Activated CD8-positive, alpha-beta memory T cell treated with anti-CD3 and anti-CD28 coated beads, Interleukin-2, amount 50 U/mL, for 24 hours (primary cell): ENCODE results near the gene CDH22.

ENCODE experiments used
- DNase-seq: peaks from one replicate; pipeline ENCODE4 v3.0.0-alpha.2; 2020; ENCODE audit errors: extremely low read depth

CDH22 gene

DNA sequence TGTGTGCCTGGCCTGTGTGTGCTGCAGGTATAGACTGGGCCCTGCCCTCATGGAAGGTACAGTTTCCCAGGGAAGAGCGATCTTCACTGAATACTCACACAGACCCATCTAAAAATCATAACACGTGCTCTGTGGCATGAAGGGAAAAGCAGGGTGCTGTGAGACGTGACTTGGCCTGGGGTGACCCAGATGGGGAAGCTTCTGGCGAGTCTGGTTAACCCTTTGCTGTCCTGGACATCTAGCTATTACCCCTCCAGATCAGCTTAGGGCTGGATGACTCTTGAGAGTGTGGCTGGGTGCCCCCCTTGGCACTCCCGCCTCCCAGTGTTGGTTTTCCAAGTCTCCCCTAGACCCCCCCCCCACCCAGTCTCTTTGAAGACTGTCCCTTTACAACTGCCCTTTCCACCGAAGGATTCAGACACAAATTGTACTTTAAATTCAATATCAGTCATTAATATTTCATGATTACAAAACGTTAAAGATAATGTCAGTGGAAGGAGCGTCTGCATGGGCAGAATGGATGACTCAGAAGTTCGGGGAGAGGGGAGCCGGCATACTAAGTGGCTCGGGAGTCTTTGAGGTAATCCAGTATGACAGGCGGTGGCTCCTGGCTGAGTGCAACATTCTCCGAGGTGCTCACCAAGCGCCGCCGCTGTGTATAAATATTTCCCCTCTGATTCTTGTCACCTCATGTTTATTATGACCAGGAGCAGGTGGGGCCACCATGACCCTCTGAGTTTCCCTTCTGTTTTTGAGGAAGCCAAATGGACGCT, 112.8 kb downstream of the CDH22 start:
- DNase-seq: no peak

DNA sequence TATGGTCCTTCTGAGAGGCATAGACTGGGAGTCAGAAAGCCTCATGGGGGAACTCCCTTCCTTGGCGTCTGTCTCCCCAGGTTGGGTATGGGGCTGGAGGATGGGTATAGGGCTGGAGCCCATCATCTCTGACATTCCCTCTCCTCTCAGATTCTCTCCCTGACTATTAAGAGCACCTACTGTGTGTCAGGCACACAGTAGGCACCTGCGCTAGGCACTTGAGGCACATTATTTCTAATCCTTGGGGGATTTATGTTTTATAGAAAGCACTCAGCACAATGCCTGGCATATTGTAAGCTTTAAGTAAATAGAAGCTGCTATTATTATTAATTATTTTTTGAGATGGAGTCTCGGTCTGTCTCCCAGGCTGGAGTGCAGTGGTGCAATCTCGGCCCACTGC, 113.9 kb downstream of the CDH22 start:
- no peak for DNase-seq

DNA sequence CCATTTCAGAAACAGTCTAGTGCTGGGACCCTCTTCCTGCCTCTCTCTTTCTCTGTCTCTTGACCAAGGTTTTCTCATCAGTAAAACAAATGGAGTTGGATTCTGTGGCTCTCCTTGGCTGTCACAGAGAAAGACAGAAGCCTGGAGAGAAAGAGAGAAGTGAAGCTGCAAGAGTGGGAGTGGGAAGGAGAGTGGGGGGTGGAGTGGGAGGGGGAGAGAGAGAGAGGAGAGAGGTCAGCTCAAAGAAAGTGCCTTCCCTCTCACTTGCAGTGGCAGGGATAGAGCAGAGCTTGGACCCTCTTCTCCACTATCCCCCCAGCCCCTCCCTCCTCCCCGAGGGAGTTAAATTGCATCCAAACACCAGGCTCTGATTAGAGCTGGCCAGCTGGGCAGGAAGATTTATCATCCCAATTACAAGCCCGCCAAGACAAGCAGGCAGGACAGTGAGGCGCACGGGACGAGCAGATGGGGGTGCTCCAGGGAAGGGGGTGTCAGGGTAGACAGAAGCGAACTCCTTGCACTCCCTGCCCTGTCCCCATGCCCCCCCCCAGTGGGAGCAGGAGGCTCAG, 115.8 kb downstream of the CDH22 start:
- no peak for DNase-seq

DNA sequence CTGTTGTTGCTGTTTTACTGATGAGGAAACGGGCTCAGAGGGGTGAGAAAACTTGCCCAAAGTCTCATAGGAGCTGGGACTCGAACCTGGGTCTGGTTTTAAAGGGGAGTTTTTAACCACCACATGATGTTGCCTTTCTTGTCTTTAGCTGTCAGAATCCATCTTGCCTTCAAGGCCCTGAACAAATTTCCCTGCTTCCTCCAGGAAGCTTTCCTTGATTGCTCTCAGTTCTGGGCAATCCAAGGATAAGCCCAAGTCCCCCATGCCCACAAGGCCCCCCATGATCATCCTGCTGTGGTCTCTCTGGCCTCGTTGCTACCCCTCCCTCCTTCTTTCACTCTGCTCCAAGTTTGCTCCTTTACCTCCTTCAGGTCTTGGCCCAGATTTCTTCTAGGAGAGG, 116.7 kb downstream of the CDH22 start:
- DNase-seq: no peak

DNA sequence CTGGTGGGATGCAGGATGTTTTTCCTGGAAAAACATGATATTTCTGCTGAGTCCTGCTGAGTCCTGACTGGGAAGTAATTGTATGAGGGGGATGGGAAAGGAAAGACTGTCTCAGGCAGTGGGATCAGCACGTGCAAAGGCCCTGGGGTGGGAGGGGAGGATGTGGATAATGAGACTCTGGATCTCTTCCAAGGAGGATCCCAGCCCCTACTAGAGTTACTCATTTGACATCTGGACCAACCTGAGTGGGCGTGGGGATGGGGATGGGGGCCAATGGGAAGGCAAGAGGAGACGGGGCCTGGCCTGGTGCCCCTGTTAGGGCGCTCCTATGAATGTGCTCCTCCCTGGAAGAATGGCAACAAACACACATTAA, 117.1 kb downstream of the CDH22 start:
- DNase-seq: no peak

DNA sequence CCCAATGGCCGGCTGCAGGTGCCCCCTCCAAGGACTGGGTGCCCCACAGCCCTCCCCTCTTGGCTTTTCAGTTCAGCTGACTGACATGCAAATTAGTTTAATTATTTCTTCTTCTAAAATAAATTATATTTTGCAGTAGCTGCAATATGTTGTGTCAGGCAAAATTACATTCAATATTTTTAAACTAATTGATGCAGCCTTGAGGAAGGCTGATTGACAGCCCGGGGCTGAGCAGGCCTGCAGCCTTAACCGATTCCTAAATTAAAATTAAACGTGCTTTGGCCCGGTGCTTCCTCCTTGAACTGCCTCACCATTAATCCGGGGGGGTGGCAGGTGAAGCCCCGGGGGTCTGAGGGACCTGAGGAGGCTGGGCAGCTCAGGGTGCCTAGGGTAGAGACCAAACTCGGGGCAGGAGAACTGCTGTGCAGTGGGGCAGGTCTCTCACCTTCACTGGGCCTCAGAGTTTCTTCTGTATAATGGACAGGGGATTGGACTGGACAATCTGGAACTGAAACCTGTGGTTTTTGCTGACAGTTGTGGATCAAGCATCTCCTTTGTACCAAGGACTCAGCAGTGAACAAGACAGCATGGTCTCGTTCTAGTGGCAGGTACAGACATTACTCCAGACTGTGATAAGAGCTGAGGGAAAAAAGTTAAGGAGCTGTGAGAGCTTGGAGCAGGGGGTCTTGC, 117.7 kb downstream of the CDH22 start:
- DNase-seq: no peak

DNA sequence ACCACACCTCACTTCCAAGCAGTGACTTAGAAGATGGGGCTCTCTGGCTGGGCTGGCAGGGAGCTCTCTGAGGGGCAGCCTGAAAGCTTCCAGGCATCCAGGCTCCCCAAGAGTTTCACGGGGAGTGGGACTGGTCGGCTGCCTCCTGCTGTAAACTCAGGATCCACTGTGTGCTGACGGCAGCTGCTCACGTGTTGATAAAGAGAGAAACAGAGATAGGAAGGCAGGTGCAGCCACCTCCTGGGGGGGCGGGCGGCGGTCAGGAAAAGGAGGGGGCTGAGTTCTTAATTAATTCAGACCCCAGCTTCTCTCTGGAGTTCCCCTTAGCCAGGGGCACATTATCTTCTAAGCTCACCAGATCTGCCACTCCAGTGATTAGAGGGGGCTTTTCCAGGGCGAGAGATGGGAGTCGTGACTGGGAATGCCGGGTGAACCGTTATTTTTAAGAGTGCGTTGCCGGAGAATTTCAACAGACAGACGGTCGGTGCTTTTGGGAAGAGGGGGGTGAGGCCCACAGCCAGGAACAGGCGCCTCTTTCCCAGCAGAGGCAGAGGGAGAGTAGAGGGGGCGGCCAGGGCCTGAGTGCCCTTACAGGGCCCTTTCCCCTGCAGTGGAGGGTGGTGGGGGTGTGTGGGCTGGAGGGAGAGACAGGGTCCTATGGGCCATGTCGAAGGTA, 119.3 kb downstream of the CDH22 start:
- DNase-seq: no peak

DNA sequence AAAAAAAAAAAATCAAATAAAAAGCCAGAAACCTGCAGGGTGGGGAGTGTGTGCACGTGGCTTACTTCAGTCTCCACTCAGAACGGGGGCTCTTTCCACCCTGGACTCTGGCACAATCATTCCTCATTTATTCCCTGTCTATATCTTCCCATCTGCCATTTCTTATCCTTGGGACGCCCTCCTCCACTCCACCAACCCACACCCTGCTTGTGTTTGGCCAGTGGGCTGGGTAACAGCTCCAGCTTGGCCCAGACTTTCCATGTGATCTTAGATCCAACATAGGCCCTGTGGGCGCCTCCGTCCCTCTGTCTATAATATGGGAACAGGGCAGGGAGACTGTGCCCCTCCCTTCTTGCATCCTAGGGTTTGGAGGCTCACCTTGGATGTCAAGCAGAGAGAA, 122.1 kb downstream of the CDH22 start:
- no peak for DNase-seq

DNA sequence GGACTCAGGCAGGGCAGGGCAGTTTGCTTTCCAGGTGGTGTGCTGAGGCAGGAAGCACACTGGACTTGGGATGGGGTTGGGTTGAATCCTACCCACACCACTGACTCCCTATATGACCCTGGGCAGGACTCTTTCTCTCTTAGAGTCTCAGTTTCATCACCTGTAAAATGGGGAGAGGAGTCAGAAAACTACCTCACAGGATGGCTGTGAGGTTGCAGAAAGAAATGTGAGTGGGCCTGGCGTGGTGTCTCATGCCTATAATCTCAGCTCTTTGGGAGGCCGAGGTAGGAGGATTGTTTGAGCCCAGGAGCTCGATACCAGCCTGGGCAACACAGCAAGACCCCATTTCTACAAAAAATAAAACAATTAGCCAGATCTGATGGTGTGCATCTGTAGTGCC, 122.9 kb downstream of the CDH22 start:
- DNase-seq: no peak

DNA sequence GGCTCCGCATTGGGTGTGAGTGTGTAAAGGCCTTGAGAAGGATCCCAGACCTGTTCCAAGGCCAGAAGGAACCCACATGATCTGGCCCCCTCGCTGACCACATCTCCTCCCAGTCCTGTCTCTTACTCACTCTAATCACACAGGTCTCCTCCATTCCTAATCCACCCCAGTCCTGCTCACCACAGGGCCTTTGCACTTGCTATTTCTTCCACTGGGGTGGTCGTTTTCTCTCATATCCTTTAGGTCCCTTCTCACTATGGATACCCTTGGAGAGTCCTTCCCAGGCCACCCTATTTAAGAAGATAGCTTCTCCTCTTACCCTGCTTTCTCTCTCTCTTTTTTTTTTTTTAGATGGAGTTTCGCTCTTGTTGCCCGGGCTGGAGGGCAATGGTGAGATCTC, 124.5 kb downstream of the CDH22 start:
- no peak for DNase-seq

DNA sequence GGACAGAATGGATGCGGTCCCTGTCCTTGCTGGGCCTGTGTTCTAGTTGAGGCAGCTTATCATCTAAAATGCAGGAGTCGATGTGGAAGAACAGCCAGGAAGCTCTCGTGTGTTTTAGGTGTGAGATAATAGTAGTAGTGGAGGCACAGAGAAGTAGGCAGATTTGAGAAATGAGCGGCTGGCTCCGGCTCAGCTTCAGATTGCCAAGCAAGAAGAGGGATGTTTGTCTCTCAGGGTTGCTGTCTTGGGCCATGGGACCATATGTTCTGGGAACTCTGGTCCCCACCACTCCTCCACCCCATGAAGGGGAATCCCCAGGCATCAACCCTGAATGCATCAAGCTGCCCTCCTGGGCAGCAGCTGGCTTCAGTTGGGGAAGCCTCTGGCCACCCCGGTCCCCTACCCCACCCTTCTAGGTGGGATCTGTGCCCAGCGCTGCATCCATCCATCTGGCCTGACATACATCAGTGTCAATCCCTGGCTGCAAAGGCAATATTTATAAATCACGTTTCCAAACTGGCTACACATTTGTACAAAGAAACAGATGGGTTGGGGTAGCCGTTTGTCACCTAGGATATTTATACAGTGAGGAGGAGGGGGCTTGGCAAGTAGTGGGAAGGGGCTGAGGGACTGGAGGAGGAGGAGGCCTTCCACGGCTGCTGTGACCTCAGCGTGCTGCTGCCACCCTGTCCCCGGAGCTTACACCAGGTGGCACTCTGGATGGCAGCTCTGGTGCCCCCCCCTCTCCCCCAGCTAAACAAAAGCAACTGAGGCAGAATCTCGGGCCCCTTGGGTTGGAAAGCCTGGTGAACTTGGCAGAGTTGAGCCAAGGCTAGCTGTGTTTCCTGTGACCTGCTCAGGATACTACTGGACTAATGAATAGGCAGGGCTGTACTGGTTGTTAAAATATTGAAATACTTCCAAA, 125.8 kb downstream of the CDH22 start:
- DNase-seq: no peak

DNA sequence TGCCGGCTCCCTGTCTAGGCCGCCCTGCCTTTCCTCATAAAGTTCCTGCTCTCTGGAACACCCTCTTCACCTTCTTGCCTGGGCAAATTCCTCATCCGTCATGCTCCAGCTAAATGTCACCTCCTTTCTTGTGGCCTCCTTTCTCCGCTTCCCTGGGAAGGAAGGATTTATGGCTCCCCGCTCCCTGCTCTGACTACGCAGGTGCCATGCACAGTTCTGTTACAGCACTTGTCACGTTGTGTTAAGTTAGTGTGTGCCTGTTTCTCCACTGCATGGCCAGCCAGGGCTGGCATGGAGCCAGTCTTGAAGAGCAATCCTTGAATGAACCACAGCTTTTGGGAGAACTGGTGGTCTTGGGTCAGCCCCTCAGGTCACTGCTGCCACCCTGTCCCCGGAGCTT, 128.4 kb downstream of the CDH22 start:
- DNase-seq: no peak

DNA sequence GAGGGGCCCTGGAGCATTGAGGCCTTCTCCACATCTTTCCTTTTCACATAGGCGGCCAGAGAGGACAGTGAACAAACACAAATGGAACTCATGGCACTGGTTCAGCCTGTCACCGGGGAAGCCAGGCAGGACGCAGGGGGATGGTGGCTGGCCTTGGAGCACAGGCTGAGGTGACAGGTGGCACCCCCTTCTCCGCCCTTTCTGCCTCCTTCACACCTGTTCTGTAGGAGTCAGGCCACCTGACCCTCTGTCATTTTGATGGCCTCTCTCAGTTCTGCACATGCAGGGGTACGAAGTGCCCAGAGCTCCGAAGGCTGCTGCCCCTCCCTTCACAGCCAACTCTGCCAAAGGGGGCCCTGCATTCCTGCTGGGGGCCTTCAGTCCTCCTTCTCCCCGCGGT, 129.4 kb downstream of the CDH22 start:
- no peak for DNase-seq

DNA sequence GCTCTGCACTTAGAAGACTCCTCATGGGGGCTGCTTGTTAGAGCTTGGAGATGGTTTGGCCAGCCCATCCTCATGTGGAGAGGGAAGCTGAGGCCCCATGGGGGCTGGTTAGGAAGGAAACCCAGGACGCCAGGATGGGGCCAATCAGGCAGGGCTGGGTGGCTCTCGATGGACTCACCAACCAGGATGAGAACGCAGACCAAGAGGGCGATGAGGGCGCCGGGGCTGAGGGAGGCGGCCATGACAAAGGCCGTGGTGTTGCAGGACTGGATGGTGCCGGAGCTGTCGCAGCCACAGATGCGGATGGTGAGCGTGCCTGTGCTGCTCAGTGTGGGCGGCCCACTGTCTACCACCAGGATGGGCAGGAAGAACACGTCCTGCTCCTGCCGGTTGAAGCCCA, 130.5 kb downstream of the CDH22 start:
- DNase-seq: no peak

DNA sequence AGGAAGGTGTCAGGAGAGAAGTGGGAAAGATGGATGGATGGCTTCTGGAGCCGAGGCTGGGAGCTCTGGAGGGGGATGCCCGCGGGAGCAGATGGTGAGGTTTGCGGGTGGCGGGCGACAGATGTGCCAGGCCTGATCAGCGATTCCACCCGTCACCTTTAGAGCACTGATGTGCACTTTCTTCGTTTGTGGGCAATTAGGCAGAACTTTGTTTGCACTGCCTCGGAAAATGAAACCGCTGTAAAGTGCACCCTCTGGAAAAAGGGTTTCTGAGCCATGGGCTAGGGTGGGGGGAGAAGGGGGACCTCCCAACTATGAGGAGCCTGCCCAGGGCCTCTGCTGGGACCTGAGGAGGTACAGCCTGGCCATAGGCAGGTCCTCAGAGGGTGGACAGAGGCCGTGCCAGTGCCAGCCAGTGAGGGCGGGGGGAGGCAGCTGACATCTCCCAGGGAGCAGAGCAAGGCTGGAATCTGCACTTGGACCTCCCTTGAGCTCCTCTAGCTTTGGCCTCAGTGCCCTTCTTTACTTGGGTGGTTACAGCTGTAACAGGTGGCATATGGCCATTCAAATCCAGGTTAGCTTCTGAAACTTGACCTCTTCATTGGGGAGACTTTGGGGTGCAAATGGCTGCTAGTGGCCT, 131.4 kb downstream of the CDH22 start:
- no peak for DNase-seq

DNA sequence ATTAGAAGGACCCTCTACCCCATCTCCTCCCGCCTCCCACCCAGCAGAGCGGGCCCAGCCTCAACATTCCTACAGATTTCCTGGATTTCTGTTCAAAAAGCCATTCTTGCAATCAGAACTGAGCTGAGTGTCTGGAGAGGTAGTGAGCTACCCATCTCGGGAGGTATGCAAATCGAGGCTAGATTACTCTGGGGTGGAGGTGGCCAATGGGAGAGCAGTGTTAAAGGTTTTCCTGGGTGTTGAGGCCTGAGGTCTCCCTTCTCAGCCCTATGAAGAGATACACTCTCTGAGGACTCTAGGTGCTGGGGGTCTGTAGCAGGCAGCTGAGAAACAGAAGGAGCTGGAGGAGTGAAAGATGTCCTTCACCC, 133.2 kb downstream of the CDH22 start:
- DNase-seq: no peak

DNA sequence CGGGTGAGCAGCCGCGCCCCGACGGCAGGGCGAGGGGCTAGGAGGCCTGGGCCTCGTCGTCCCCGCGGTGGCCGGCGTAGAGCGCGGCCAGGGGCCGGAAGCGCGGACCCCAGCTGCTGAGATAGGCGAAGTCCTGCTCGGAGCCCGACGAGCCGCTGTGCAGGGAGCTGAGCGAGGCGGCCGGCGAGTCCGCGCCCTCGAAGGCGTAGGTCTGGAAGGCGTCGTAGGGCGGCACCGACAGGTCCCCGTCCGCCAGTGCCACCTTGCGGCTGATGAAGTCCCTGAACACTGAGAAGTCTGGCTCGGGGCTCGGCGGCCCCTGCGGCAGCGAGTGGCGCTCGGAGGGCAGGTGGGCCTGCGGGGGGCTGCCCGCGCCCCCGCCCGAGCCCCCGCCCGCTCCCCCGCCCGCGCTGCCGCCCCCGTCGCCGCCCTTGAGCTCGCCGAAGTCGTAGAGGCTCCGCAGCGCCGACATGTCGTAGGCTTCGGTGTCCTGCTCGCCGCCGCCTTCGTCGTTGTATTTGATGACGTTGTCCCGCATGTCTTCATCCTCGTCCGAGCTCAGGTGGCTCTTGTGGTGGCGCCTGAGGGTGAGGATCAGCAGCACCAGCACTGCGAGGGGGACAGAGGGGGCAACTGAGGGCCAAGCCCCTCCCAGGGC, 133.7 kb downstream of the CDH22 start:
- DNase-seq: peak; percentile 38

DNA sequence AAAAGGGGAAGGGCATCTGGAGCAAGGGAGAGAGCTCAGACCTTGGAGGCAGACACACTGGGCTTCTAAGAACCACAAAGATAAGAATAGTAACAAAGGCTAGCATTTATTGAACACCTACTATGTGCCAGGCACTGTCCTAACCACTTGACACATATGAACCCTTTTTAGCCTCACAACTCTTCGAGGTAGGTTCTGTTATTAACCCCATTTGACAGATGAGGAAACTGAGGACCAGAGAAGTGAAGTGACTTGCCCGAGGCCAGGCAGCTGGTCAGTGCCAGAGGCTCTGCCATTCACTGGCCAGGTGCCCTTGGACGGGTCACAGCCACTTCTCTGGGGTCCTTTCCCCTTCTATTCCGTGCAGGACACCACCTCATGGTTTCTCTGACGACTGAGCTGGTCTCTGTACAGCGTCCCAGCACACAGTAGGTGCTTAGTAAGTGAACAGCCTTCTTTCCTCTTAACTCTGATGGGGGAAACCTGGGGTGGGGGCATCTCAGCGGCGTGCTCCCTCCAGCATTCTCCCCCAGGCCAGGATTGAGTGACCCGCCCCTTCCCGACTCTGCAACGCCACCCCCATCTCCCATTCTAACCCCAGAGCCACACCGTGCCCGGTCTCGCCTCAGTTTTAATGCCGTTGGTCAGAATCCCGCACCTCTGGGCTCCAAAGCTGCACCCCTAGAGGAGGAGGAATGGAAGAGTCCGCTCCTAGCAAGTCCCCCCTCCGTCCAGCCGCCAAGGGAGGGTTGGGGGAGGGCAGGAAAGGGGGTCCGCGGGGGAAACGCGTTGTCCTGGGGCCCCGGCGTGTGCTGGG, 134.4 kb downstream of the CDH22 start:
- no peak for DNase-seq

DNA sequence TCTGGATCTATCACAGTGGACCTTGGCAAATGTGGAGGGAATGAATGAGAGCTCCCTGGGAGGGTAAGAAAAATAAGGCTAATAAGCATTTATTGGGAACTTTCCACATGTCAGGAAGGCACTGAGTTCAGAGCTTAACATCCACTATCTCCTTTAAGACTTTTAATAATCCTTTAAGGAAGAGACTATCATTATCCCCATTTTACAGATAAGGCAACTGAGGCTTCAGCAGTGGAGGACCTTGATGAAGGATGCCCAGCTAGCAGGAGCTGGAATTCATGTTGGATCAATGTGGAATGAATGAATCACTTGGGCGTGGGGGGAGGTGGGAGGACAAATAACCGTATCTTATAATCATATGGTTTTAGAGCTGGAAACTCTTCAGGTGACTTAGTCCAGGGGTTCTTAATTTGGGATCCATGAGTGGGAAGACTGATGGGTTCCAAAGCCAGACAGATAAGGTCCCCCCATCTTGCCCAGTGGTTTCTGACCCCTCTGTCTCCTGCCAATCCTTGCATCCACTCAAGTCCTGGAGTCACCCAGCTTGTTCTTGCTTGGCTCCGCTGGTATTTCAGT, 135.2 kb downstream of the CDH22 start:
- DNase-seq: no peak
